Parathyroid adenoma (tissue), 2 donors: ENCODE data around the gene DPYD.

ENCODE experiments used
- H2AFZ ChIP-seq: fragments of 300-600 bp; sonication (generic); one replicate; pipeline ENCODE4 v1.7.0; 2017; ENCODE audit warnings: antibody characterized with exemption, mild to moderate bottlenecking
- H3K27ac ChIP-seq: fragments of 300-600 bp; sonication (generic); one replicate; pipeline ENCODE4 v1.7.0; 2017
- H3K27me3 ChIP-seq: fragments of 300-600 bp; sonication (generic); one replicate; pipeline ENCODE4 v1.7.0; 2017; ENCODE audit warnings: low read length; ENCODE audit not compliant: control insufficient read depth, insufficient read depth
- H3K36me3 ChIP-seq: fragments of 300-600 bp; sonication (generic); one replicate; pipeline ENCODE4 v1.7.0; 2017; ENCODE audit warnings: low read length; ENCODE audit not compliant: control insufficient read depth, insufficient read depth
- H3K4me1 ChIP-seq: fragments of 300-600 bp; sonication (generic); one replicate; pipeline ENCODE4 v1.7.0; 2017; ENCODE audit warnings: control low read depth
- H3K4me2 ChIP-seq: fragments of 300-600 bp; sonication (generic); one replicate; pipeline ENCODE4 v1.7.0; 2017; ENCODE audit warnings: low read length
- H3K4me3 ChIP-seq: fragments of 300-600 bp; sonication (generic); one replicate; pipeline ENCODE4 v1.7.0; 2017; ENCODE audit warnings: low read depth, low read length
- H3K79me2 ChIP-seq: fragments of 300-600 bp; sonication (generic); one replicate; pipeline ENCODE4 v1.7.0; 2017; ENCODE audit warnings: control low read depth
- H3K9ac ChIP-seq: fragments of 300-600 bp; sonication (generic); one replicate; pipeline ENCODE4 v1.7.0; 2017; ENCODE audit warnings: mild to moderate bottlenecking
- H3K9me3 ChIP-seq: fragments of 300-600 bp; sonication (generic); one replicate; pipeline ENCODE4 v1.7.0; 2017; ENCODE audit warnings: low read length; ENCODE audit not compliant: control insufficient read depth
- TF ChIP-seq, protein P1 (sequence below): fragments of 300-600 bp; sonication (generic); IDR thresholded peaks from one replicate; pipeline ENCODE4 v1.7.0; 2017; ENCODE audit warnings: antibody characterized with exemption, mild to moderate bottlenecking
- donor health status: primary hyperparathyroidism.

DPYD gene

DNA sequence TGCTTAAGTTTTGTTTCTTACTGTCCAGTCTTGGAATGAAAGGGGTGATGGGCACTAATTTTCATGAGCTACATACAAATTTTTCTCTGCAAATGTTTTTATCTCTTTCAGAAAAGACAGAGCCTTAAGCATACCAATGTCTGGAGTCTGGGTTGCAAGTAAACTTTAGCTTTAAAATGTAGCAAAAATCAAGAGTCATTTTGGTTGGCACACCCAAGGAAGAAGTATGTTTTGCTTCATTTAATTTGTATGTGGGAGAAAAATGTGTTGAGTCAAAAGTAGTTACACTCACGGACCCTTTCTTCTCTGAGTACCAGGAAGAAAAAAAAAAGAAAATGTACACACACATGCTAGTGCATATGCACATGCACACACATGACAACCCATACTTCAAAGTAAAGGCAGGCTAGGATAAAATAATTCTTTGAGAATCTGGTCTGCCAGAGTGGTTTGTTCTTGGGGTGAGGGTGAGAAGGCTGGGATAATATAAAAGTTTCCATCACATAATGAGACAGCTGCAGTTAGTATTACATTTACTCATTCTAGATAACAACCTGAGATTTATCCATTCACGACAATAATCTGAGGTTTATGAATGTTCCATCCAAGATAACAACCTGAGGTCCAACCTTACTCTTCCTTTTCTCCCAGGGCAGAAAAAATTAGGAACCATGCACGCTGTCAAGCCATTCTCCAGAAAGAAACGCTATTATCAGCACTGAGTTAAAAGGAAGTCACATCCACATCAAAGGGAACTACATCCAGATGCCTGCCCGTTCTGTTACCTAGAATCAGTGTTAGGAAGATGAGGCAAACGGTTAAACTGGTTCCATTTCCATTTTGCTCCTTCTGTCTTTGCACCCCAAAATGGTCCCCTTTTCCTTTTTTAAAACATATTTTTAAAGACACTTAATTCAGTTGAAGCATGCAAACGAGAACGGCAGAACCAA, 9.3 kb downstream of the DPYD start:
- no peaks in the 10 kb centered on the region for H3K4me1 ChIP-seq

DNA sequence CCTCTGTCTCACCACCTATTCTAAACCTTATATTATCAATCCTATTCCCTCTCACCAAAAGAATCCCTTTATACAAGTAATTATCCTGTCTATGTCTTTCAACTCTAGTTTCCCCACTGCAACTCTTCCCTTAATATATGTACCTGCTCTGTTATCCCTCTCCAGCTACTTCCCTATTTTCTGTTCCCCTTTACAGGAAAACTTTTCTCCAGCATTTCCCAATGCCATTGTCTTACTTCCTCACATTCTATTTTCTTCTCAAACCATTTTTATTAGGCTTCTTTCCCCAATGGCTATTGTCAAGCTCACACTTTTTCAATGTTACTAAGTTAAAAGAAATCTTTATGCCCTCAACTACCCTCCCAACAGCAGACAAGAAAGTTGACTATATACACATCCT, 11.6 kb downstream of the DPYD start:
- Histone ChIP-seq H3K4me3 (no peak overlapping the region), H3K9ac (no peak overlapping the region), H3K27me3 (no peaks in the 10 kb centered on the region), H3K9me3 (no peaks in the 10 kb centered on the region), H3K4me2 (no peak overlapping the region), H3K27ac (no peak overlapping the region), H3K79me2 (no peaks in the 10 kb centered on the region), H2AFZ (no peak overlapping the region), H3K36me3 (no peaks in the 10 kb centered on the region), H3K4me1 (no peaks in the 10 kb centered on the region)
- TF ChIP-seq, protein P1, sequence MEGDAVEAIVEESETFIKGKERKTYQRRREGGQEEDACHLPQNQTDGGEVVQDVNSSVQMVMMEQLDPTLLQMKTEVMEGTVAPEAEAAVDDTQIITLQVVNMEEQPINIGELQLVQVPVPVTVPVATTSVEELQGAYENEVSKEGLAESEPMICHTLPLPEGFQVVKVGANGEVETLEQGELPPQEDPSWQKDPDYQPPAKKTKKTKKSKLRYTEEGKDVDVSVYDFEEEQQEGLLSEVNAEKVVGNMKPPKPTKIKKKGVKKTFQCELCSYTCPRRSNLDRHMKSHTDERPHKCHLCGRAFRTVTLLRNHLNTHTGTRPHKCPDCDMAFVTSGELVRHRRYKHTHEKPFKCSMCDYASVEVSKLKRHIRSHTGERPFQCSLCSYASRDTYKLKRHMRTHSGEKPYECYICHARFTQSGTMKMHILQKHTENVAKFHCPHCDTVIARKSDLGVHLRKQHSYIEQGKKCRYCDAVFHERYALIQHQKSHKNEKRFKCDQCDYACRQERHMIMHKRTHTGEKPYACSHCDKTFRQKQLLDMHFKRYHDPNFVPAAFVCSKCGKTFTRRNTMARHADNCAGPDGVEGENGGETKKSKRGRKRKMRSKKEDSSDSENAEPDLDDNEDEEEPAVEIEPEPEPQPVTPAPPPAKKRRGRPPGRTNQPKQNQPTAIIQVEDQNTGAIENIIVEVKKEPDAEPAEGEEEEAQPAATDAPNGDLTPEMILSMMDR: no peak

More for the DNA sequence above, 9.3 kb downstream of the DPYD start:
- Histone ChIP-seq H3K27me3 (no peaks in the 10 kb centered on the region), H3K4me3 (no peak overlapping the region), H2AFZ (no peak overlapping the region), H3K9ac (no peak overlapping the region), H3K36me3 (no peaks in the 10 kb centered on the region), H3K27ac (no peak overlapping the region), H3K9me3 (no peaks in the 10 kb centered on the region), H3K79me2 (no peaks in the 10 kb centered on the region), H3K4me2 (no peak overlapping the region)
- TF ChIP-seq, protein P1: no peak

DNA sequence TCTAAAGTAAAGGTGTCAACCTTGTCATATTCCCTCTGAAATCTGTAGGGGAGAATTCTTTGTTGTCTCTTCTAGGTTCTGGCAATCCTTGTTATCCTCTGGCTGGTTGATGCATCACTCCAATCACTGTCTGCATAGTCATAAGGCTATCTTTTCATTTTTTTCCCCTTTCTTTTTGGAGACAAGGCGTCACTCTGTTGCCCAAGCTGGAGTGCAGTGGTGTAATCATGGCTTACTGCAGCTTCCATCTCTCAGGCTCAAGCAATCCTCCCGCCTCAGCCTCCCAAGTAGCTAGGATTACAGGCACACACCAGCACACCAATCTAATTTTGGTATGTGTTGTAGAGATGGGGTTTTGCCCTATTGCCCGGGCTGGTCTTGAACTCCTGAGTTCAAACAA, 12.9 kb downstream of the DPYD start:
- no peak overlapping the region for H3K27ac ChIP-seq
- H3K9me3 ChIP-seq: no peaks in the 10 kb centered on the region
- no peaks in the 10 kb centered on the region for H3K79me2 ChIP-seq
- H3K9ac ChIP-seq: no peak overlapping the region
- H2AFZ ChIP-seq: no peak overlapping the region
- H3K4me2 ChIP-seq: no peak overlapping the region
- H3K27me3 ChIP-seq: no peaks in the 10 kb centered on the region
- H3K36me3 ChIP-seq: no peaks in the 10 kb centered on the region
- no peak overlapping the region for H3K4me3 ChIP-seq
- no peaks in the 10 kb centered on the region for H3K4me1 ChIP-seq
- TF ChIP-seq, protein P1: no peak

DNA sequence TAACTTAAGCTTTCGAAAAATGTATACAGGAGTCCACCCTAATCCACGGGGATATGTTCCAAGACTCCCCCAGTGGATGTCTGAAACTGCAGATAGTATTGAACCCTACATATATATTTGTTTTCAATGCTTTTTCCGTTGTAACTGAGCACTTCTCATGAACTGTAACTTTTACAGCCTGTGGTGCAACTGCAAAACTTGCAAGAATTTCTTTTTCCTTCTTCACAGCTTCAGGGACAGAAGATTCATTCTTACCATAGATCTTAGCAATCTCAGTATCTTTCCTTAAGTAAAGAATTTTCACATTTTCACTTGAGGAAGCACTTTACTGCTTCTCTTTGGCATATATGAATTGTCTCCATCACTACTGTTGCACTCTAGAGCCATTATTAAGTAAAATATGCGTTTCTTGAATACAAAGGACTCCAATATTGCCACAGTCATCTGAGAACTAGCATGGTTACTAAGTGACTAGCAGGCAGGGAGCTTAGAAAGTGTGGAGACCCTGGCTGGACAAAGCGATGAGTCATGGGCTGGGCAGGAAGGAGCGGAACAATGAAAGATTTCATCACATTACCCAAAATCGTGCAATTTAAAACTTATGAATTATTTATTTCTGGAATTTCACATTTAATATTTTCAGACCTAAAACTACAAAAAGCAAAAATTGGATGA, 14.1 kb downstream of the DPYD start:
- no peak overlapping the region for H2AFZ ChIP-seq
- TF ChIP-seq, protein P1: no peak
- no peaks in the 10 kb centered on the region for H3K36me3 ChIP-seq
- H3K9ac ChIP-seq: no peak overlapping the region
- H3K27me3 ChIP-seq: no peaks in the 10 kb centered on the region
- no peak overlapping the region for H3K4me3 ChIP-seq
- no peaks in the 10 kb centered on the region for H3K4me1 ChIP-seq
- H3K27ac ChIP-seq: no peak overlapping the region
- no peaks in the 10 kb centered on the region for H3K79me2 ChIP-seq
- H3K4me2 ChIP-seq: no peak overlapping the region
- no peaks in the 10 kb centered on the region for H3K9me3 ChIP-seq
